Gastrocnemius medialis (tissue), 4 donors: ENCODE results near the gene CAMK1G.

Experiments used
- CTCF ChIP-seq, 5 experiments: fragments of 450-650 bp in 3 of 5; fragments of 200-600 bp in 2 of 5; sonication (generic) in 2 of 5; IDR thresholded peaks in 4 of 5; conservative IDR thresholded peaks in 1 of 5; 1 replicate in 4 of 5; 2 replicates in 1 of 5; pipeline ENCODE4 v1.5.1; 2016 to 2019; ENCODE audit warnings: antibody characterized with exemption in 5 of 5, mild to moderate bottlenecking in 3 of 5, moderate library complexity in 3 of 5
- POLR2A ChIP-seq, 2 donors: fragments of 450-650 bp; IDR thresholded peaks; one replicate each; pipeline ENCODE4 v1.6.1; 2017; ENCODE audit warnings: antibody characterized with exemption in 2 of 2, mild to moderate bottlenecking in 2 of 2, moderate library complexity in 2 of 2

- TF ChIP-seq CTCF (IDR thresholded peaks at IDR 0.05 in 4 of 5, conservative IDR thresholded peaks at IDR 0.05 in 1 of 5) (no peak), POLR2A (IDR thresholded peaks at IDR 0.05) (no peak)
Measured at GRCh38 chr1:209546390-209547085, 37.0 kb upstream of the CAMK1G start.
